Type B pancreatic cell (in vitro differentiated cells): Measurements from ENCODE around the gene PCDHGC5. TPM values are rescaled to one million over a fixed set of nuclear protein-coding genes. Genes with fewer than 3 reads are reported as not detected.
A peak's percentile ranks its signal among the peaks of the same experiment; 100 is the strongest.

Source experiments
- DNase-seq: peaks from one replicate; pipeline ENCODE4 v3.0.0; 2021; ENCODE audit warnings: mixed read lengths; ENCODE audit not compliant: unreplicated experiment; ENCODE audit errors: extremely low spot score
- H3K27ac Mint-ChIP-seq: 2 replicates; pipeline ENCODE4 v1.8.0; 2021; ENCODE audit warnings: mild to moderate bottlenecking, mixed read lengths
- H3K27me3 Mint-ChIP-seq: 2 replicates; pipeline ENCODE4 v1.8.0; 2021; ENCODE audit warnings: mixed read lengths
- H3K36me3 Mint-ChIP-seq: 2 replicates; pipeline ENCODE4 v1.8.0; 2021; ENCODE audit warnings: mixed read lengths
- H3K4me1 Mint-ChIP-seq: one replicate; pipeline ENCODE4 v1.8.0; 2021; ENCODE audit warnings: mixed read lengths; ENCODE audit not compliant: unreplicated experiment
- H3K4me3 Mint-ChIP-seq: 2 replicates; pipeline ENCODE4 v1.8.0; 2021; ENCODE audit warnings: mild to moderate bottlenecking, mixed read lengths
- H3K9me3 Mint-ChIP-seq: 2 replicates; pipeline ENCODE4 v1.8.0; 2021; ENCODE audit warnings: mixed read lengths
- total RNA-seq: library from RNA; stranded (reverse); gene quantifications from 2 replicates; pipeline ENCODE4 v1.2.1, GENCODE V29; 2021; ENCODE audit warnings: low replicate concordance
- TF ChIP-seq, protein P1 (sequence below): fragments of 200-600 bp; sonication (generic); conservative IDR thresholded peaks from 2 replicates; pipeline ENCODE4 v1.5.0; 2021; ENCODE audit warnings: antibody characterized with exemption, mild to moderate bottlenecking

The PCDHGC5 gene
- total RNA-seq, 1 donor from 2014 or later: 1.9 TPM

DNA sequence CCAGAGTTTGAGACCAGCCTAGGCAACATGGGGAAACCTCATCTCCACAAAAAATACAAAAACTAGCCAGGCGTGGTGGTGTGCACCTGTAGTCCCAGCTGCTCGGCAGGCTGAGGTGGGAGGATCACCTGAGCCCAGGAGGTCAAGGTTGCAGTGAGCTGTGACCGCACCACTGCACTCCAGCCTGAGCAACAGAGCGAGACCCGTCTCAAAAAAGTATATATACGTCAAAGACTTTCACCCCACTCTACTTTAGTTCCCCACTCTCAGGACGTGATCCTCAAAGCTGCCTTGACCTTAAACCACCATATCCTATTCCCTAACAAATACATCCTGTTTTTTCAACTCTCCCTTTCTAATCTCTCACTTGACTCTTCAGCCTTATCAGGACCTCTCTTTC, 41.0 kb downstream of the PCDHGC5 start:
- TF ChIP-seq, protein P1, sequence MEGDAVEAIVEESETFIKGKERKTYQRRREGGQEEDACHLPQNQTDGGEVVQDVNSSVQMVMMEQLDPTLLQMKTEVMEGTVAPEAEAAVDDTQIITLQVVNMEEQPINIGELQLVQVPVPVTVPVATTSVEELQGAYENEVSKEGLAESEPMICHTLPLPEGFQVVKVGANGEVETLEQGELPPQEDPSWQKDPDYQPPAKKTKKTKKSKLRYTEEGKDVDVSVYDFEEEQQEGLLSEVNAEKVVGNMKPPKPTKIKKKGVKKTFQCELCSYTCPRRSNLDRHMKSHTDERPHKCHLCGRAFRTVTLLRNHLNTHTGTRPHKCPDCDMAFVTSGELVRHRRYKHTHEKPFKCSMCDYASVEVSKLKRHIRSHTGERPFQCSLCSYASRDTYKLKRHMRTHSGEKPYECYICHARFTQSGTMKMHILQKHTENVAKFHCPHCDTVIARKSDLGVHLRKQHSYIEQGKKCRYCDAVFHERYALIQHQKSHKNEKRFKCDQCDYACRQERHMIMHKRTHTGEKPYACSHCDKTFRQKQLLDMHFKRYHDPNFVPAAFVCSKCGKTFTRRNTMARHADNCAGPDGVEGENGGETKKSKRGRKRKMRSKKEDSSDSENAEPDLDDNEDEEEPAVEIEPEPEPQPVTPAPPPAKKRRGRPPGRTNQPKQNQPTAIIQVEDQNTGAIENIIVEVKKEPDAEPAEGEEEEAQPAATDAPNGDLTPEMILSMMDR: no peak
- no peak for DNase-seq
- no peak overlapping the region for H3K4me3 Mint-ChIP-seq
- H3K4me1 Mint-ChIP-seq: peaks cover 23% of the 10 kb centered on the region
- peaks cover 42% of the 10 kb centered on the region for H3K36me3 Mint-ChIP-seq
- H3K27me3 Mint-ChIP-seq: no peaks in the 10 kb centered on the region
- H3K27ac Mint-ChIP-seq: no peak overlapping the region
- H3K9me3 Mint-ChIP-seq: no peaks in the 10 kb centered on the region

DNA sequence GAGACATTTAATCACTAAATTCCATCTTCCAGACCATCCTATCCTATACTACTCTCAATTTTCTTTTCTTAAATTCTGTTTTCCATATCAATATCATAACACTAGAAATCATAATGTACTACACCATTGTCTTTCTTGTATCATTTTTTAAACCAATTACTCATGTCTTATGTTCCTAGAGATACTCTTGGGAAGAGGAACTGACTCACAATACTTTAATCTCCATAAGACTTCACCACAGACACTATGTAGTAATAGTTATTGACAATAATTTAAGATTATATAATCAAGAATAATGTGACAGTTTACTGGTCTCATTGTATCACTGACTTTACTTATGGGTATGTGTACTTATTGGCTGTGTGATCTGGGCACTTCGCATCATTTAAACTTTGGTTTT, 43.8 kb downstream of the PCDHGC5 start:
- Mint-ChIP-seq H3K4me3 (no peak overlapping the region), H3K4me1 (peaks cover 10% of the 10 kb centered on the region), H3K27ac (no peak overlapping the region), H3K9me3 (no peaks in the 10 kb centered on the region), H3K36me3 (peaks cover 36% of the 10 kb centered on the region), H3K27me3 (no peaks in the 10 kb centered on the region)
- TF ChIP-seq, protein P1: no peak
- no peak for DNase-seq

DNA sequence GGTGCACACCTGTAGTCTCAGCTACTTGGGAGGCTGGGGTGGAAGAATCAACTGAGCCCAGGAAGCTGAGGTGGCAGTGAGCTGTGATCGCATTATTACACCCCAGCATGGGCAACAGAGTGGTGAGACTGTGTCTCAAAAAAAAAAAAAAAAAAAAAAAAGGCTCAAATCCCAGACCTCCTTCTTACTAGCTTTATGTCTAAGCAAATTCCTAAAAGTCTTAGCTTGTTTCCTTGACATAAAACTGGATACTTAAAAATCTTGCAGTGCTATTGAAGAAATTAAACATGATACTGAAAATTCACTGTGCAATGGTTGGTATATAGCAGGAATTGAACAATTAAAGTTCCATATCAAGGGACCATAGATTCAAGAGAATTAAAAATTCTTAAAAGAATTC, 45.0 kb downstream of the PCDHGC5 start:
- no peak overlapping the region for H3K27ac Mint-ChIP-seq
- H3K4me1 Mint-ChIP-seq: peaks cover 10% of the 10 kb centered on the region
- DNase-seq: no peak
- no peak overlapping the region for H3K4me3 Mint-ChIP-seq
- TF ChIP-seq, protein P1: no peak
- peaks cover 25% of the 10 kb centered on the region for H3K36me3 Mint-ChIP-seq
- no peaks in the 10 kb centered on the region for H3K27me3 Mint-ChIP-seq
- H3K9me3 Mint-ChIP-seq: no peaks in the 10 kb centered on the region

DNA sequence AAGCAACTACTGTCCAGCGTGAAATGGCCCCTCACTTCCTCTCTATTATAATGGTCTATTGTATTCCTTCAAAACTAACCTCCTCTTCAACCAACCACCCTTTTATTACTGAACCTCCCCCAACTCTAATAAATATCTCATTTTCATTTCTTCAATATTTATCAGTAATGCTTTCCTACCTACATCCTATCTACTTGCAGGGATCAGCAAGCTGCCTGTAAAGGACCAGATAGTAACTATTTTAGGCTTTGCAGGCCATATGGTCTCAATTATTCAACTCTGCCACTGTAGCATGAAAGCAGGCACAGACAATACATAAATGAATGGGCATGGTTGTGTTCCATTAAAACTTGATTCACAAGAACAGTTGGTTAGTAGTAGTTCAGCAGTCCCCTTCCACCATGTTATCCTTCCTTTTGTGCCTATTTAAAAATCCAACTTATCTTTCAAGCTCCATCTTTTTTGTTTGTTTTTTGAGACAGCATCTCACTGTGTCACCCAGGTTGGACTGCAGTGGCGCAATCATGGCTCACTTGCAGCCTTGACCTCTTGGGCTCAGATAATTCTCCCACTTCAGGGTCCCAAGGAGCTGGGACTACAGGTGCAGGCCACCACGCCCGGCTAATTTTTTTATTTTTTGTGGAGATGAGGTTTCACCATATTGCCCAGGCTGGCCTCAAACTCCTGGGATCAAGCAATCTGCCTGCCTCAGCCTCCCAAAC, 45.8 kb downstream of the PCDHGC5 start:
- no peaks in the 10 kb centered on the region for H3K27me3 Mint-ChIP-seq
- H3K4me1 Mint-ChIP-seq: peaks cover 10% of the 10 kb centered on the region
- no peak overlapping the region for H3K4me3 Mint-ChIP-seq
- peak overlapping the region; percentile 8 for H3K27ac Mint-ChIP-seq
- DNase-seq: no peak
- TF ChIP-seq, protein P1: no peak
- H3K36me3 Mint-ChIP-seq: peaks cover 23% of the 10 kb centered on the region
- no peaks in the 10 kb centered on the region for H3K9me3 Mint-ChIP-seq

Other genes starting within 250 kb of the PCDHGC5 start
- gene PCDHB15, start 243.7 kb upstream of the PCDHGC5 start, total RNA-seq: 3.3 and 3.8 TPM in 2 replicates
- gene SLC25A2, start 185.0 kb upstream of the PCDHGC5 start, total RNA-seq: 0.45 and 0.92 TPM in 2 replicates
- 87.0 and 92.0 TPM in 2 replicates for gene TAF7, start 168.3 kb upstream of the PCDHGC5 start, total RNA-seq
- gene PCDHGA1, start 158.6 kb upstream of the PCDHGC5 start, total RNA-seq: 0.31 and 0.74 TPM in 2 replicates
- gene PCDHGA2, start 150.3 kb upstream of the PCDHGC5 start, total RNA-seq: 0.17 and 0.69 TPM in 2 replicates
- 0.27 and 2.3 TPM in 2 replicates for gene PCDHGA3, start 145.3 kb upstream of the PCDHGC5 start, total RNA-seq
- 1.1 and 1.8 TPM in 2 replicates for gene PCDHGB1, start 139.0 kb upstream of the PCDHGC5 start, total RNA-seq
- gene PCDHGA4, start 134.1 kb upstream of the PCDHGC5 start, total RNA-seq: 0.75 and 1.5 TPM in 2 replicates
- 0.94 and 0.95 TPM in 2 replicates for gene PCDHGB2, start 129.1 kb upstream of the PCDHGC5 start, total RNA-seq
- 0.39 and 0.88 TPM in 2 replicates for gene PCDHGA5, start 124.9 kb upstream of the PCDHGC5 start, total RNA-seq
- 0.39 and 1.2 TPM in 2 replicates for gene PCDHGB3, start 118.8 kb upstream of the PCDHGC5 start, total RNA-seq
- gene PCDHGA6, start 115.2 kb upstream of the PCDHGC5 start, total RNA-seq: 0.41 and 0.86 TPM in 2 replicates
- gene PCDHGA7, start 106.3 kb upstream of the PCDHGC5 start, total RNA-seq: 0.31 and 0.40 TPM in 2 replicates
- 13.0 and 15.6 TPM in 2 replicates for gene PCDHGB4, start 101.4 kb upstream of the PCDHGC5 start, total RNA-seq
- gene PCDHGA8, start 96.4 kb upstream of the PCDHGC5 start, total RNA-seq: 1.3 and 2.1 TPM in 2 replicates
- 2.6 and 8.1 TPM in 2 replicates for gene PCDHGB5, start 91.1 kb upstream of the PCDHGC5 start, total RNA-seq
- 0.97 and 2.2 TPM in 2 replicates for gene PCDHGA9, start 86.3 kb upstream of the PCDHGC5 start, total RNA-seq
- gene PCDHGB6, start 81.1 kb upstream of the PCDHGC5 start, total RNA-seq: 4.9 and 39.4 TPM in 2 replicates
- 9.8 and 18.5 TPM in 2 replicates for gene PCDHGA10, start 76.1 kb upstream of the PCDHGC5 start, total RNA-seq
- gene PCDHGB7, start 71.4 kb upstream of the PCDHGC5 start, total RNA-seq: 4.4 and 8.5 TPM in 2 replicates
- gene PCDHGA11, start 68.0 kb upstream of the PCDHGC5 start, total RNA-seq: 2.6 TPM in 2 replicates
- gene PCDHGA12, start 58.6 kb upstream of the PCDHGC5 start, total RNA-seq: 1.2 and 1.7 TPM in 2 replicates
- gene PCDHGC3, start 13.1 kb upstream of the PCDHGC5 start, total RNA-seq: 11.0 and 60.3 TPM in 2 replicates
- gene PCDHGC4, start 4.1 kb upstream of the PCDHGC5 start, total RNA-seq: 0.38 and 4.0 TPM in 2 replicates
- gene DIAPH1, start 129.9 kb downstream of the PCDHGC5 start, total RNA-seq: 79.6 and 103 TPM in 2 replicates
- gene HDAC3, start 147.8 kb downstream of the PCDHGC5 start, total RNA-seq: 65.8 and 87.8 TPM in 2 replicates
- 6.9 and 8.1 TPM in 2 replicates for gene RELL2, start 147.9 kb downstream of the PCDHGC5 start, total RNA-seq
- gene FCHSD1, start 162.3 kb downstream of the PCDHGC5 start, total RNA-seq: 28.5 and 29.4 TPM in 2 replicates
- gene ARAP3, start 193.1 kb downstream of the PCDHGC5 start, total RNA-seq: 8.4 and 10.2 TPM in 2 replicates